NK-92 treated with Interleukin-12 subunit alpha and Interleukin-12 subunit beta, amount 100 ng/mL, for 24 hours (cell line): ENCODE measurements around the gene INPP5A.
"Not testable (repeated sequence)": the region's sequence is repeated elsewhere in the genome, so short reads cannot be mapped to it uniquely, and the experiment has no call there.

Experiments
- DNase-seq: peaks from one replicate; lab custom pipeline; 2025; lab: John Stamatoyannopoulos, UW

The INPP5A gene

DNA sequence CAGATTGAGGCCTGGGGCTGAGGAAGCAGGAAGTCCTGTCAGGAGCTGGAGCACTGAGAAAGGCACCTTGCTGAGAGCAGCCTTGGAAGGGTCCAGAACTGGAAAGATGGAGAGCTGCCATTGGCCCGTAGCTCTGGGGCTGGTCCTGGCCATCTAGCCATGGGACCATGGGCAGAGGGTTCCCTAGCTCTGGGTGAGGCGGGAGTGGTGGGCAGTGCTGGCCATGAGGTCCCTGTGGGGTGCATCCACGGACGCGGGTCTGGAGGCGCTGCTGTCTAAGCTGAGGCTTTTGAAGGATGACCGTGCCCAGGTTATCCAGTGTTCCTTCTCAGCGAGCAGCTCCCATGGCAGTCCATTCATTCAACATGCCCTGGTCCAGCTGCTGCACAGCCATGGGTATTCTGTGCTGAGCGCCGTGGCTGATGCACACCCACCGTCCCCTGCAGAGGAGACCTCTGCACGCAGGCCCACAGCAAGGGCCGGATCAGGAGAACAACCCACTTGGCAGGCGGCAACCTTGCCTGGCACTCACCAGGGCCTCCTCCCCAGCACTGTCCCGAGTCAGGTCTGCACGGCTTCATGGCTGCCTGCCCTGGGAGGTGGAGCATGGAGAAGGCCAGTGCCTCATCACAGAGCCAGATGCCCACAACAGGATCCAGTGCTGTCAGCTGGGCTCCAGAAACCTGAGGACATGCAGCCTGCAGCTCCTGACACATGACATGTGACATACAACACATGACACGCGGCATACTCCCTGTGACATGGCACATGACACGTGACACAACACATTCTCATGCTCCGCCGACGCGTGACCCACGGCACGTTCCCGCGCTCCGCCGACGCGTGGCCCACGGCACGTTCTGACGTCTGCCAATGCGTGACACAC, 121.9 kb downstream of the INPP5A start:
- no peak for DNase-seq

DNA sequence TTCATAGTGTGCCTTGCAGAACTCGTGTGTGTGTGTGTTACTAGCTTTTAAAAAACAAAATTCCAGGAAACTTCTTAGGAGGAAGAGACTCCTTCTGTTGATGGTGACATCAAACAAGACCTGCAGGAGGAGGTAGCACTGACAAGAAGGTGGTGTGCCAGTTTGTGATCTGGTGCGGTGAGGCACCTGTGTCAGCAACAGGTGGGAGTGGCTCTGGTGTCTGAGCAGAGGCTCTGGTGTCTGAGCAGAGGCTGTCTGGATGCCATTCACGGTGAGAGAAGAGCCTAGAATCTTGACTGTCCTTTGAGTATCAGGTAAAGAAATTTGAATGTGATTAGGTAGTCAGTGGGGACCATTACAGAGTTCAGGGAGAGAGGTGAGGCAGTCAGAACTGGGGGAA, 122.8 kb downstream of the INPP5A start:
- DNase-seq, result no peak

DNA sequence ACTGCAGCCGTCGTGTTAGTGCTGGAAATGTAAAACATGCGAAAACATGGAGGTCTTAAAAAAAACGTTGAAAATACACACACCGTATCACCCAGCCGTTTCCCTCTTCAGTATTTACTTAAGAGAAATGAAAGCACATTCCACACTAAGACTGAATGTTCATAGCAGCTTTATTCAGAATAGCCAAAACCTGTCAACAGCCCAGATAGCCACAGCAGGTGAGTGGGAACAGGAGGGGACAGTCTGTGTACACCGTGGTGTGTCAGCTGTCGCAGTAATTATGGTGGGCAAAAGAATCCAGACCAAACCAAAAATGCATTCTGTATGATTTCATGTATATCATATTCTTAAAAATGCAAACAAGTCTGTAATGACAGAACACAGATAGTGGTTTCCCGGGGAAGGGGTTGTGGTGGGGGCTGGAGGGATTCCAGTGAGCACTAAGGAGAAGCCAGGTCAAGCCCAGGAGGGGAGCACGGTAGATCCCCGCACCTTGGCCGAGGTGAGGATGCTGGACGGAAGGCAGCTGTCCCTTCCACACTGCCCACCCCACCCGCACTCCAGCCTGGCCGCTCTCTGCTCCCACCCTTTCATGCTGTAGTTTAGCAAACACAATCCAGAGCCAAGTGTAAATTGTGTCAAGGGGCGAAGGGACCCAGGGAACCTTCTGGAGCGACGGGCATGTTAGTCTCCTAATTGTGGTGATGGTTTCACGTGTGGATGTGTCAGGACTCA, 124.8 kb downstream of the INPP5A start:
- no peak for DNase-seq

DNA sequence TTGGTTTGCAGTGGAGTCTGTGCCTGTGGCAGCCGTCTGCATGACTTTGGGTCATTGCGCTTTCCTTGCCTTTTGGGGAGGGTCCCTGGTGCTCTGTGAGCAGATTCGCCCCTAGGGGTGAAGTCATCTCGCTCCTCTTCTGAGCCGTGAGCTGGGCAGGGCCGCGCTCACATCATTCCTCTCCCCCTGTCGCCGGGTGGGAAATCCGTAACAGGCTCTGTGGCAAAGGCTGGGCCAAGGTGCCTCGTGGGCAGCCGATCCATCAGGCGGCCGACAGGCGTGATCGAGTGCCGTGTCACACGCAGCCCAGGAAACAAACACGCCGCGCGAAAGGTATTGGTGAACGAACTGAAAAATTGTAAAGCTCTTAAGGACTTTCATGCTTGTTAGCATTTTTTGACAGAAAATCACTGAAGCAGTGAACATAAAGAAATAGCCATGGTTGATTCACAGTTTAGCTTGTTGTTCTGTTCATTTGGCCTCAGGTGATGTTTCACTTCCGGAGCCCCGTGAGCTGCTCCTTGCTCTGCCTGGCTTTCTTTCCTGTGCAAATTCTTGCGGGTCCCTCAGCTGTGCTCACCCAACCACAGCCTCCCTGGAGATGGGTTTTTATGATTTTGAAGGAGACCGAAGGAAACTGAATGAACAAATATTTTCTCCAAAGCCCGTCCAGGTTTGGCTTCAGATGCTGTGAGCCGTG, 126.2 kb downstream of the INPP5A start:
- no peak for DNase-seq

DNA sequence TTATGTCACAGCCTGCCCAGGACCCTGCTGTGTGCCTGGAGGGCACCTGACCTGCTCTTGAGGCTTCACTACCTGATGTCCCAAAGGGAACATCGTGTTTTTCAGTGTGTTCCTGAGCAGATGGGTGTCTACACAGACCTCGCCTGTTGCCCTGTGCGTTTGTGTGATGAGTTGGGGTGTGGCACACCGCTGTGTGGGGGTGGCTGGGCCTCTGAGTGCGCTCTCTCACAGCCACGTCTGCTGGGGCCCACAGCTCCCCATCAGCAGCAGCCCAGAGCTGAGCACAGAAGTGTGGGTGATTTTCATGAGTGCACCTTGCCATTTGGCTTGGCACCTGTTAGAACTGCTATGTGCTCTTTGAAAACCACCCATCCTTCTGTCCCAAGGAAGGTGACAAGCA, 126.8 kb downstream of the INPP5A start:
- DNase-seq, result no peak

DNA sequence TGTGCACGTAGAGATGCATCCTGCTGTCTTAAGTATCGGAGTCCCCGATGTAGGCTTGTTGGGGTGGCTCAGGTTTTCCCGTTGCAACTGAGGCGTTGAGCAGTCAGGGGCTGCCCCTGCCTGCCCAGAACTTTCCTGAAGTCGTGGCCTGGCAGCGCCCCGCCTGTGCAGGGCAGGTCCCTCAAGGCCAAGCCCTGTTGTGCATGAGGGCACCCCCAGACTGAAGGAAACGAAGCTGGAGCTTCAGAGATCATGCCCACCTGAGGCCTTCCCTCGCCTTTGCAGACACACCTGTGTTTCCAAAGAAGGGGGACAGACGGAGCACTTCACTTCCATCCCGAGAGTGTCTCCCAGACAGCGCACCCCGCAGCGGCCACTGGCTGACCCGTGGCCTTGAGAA, 127.3 kb downstream of the INPP5A start:
- no peak for DNase-seq

DNA sequence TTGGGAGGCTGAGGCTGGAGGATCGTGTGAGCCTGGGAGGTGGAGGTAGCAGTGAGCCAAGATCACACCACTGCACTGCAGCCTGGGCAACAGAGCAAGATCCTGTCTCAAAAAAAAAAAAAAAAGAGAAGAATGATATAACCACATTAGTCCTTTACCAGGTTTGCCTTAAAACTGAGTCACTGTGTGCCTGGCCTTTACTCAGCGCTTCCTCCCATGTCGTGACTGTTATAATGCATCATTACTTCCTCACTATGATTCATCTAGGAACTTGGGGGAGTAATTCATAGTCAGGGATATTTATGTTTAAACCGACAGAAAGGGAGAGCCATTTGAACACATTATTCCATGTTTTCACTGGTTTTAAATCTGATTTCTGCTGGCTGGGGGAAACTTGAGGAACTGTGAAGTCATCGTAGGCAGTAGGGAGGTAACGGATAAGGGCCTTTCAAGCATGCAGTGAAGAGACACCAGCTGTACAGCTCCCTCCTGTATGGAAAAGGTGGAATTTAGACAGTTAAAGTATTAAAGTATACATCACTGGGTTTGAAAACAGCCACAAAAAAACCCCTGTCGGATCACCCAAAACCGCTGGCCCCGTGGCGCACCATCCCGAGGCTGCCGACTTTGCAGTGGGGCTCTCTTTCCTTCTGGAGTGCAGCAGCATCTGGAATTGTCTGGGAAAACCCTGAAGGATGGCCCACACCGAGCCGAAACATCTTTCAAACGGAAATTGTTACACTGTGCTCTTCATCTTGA, 128.5 kb downstream of the INPP5A start:
- no peak for DNase-seq

DNA sequence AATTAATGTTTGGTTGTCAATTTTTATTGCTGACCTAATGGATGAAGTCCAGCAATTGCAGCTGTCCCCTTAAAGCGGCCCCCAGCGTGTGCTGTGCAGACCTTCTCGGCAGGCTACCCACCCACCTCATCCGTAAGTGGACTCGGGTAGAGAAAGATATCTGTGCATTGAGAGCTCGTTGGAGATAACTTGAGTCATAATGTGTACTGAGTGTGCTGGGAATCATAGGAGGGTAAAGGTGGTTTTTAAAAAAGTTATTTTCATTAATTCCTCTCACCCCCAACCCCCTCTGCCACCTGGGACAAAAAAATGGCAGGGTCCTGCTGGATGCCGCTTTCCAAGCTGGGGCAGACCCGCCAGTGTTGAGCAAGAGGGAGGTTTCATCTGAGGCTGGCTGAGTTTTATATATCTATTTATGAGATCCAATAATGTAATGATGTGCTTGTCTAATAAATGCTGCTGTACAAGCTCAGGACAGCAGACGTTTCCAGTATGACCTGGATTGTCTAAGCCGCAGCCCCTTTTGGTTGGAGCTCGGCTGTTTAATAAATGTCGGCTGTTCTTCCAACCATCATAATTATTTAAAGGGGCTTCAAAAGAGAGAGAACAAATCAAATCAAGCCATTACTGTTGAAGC, 129.2 kb downstream of the INPP5A start:
- DNase-seq, result no peak

DNA sequence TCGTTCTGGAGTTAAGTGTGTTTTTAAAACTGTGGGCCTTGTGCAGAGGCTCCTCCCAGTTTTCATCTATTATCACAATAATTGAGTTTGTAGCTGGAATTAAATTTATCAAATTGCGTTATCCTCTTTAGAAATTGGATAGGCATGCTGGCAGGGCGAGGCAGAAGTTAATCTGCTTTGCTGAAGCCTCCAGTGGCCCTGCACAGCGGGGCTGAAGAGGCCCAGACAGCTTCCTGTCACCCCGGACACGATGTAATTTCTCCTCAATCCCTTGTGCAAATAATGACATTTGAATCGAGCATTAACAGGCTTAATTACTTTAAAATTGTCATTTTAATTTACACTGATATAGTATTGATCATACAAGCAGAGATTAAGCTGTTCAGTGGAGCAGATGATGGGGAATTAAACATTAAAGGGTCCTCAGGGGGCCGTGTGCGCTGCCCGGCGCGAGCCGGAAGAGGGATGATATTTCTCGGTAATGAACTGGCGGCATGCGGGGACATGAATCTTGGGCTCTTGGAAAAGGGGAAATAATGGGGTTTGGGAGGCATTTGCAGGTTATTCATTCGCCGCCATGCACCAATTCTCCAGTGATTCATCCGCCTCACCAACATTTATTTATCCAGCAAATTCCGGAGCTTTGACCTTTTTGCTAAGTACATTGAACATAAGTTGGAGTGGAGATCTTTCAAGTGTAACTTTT, 129.9 kb downstream of the INPP5A start:
- no peak for DNase-seq

DNA sequence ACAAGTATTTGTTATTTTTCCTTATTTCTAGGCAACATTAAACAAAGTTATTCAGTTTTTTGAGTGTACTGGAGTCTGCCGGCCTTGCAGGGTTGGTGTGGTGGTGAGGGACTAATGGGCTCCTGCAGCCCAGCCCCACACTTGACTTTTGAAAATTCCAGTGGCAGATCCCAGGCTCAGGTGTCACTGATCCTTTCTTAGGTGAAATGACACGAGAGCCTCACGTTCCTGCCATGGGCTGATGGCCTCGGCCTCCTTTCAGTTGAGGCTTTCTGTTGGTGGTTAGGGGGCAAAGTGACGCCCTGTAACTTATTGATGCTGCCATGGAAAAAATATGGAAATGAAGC, 130.4 kb downstream of the INPP5A start:
- no peak for DNase-seq

DNA sequence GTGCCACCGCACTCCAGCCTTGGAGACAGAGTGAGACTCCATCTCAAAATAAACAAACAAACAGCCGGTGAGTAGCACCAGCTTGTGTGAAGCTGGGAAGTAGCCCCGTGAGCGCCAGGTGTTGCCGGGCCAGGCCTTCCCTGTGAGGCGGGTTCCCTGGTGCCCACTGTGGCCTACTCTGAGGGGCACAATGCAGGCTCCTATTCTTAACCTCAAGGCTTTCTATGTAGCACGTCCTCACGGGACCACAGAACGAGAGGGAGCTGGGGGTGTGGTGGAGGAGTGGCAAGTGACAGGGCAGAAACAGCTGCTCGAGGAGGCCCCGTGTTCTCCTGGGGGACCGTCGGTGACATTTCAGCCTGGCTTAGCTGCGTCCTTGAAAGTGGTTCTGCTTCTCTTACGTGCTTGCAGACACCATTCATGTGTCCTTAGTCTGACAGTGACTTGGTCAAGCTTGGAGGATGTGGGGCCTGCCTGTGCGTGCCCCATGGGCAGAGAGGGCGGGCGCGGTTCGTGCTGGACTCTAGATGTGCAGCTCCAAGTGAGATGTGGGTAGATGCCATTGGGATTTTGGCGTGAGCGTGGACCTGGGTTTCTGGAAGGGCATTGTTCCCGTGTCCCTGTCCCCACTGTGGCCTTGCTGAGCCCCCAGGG, 131.7 kb downstream of the INPP5A start:
- DNase-seq, result no peak

DNA sequence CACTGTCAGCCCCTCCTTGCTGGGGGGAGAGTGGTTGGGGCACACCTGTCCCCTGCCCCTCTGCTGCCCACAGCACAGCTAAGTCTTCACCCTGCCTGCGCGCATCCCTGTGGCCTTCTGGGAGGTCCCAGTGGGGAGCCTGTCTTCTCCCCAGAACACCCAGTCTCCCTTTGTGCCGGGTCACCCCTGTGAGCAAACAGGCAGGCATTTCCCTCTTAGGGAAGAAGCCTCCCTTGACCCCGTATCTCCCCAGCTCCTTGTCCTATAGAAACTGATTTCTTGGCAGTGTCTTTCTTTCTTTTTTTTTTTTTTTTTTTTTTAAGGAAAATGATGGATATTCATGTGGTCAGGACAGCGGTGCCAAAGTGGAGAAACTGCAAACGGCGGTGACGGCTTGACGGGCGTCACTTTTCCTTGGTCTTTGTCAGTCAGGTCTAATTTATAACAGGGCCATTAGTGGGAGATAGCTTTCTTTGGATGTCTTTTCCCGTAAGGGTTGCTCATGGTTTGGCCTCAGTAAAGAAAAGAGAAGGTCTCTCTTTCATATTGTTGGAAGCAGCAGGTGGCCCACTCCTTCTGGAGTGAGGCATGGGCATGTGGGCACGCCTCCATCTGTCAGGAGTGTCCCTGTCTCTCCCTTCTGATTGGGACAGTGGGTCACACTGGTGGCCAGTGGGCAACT, 133.1 kb downstream of the INPP5A start:
- DNase-seq, result no peak

DNA sequence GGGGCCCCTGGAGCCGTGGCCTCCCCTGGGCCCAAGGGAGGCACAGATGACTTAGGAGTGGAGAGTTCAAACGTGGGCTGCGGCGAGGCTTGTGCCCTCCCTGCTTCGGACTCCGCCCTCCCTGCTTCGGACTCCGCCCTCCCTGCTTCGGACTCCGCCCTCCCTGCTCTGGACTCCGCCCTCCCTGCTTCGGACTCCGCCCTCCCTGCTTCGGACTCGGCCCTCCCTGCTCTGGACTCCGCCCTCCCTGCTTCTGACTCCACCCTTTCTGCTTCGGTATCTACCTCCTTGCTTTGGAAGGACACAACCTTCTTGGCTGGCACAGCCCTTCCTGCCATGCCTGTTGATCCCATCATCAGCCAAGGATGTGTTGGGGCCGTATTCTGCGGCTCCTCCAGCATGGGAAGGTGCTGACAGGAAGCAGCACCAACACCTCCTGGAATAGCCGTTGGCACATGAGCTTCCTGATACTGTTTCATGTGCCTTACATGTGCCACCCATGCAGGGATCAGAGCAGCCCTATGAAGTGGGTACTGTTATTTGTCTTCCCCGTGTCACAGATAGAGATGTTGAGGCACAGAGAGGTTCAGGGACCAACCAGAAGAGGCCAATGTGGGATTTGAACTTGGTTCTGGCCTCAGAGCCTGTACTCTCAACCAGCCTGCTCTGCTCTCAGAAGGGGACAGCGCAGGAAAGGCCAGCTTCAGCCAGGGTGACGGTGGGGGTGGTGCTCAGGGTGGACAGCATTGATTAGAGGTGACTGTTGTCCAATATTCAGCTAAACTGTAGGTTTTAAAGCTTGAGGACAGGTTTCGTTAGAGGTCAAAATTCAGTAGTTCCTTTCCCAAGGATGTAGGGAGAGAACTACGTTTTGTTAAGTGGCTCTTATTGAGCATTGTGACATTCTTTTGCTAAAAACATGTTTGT, 133.9 kb downstream of the INPP5A start:
- no peak for DNase-seq

DNA sequence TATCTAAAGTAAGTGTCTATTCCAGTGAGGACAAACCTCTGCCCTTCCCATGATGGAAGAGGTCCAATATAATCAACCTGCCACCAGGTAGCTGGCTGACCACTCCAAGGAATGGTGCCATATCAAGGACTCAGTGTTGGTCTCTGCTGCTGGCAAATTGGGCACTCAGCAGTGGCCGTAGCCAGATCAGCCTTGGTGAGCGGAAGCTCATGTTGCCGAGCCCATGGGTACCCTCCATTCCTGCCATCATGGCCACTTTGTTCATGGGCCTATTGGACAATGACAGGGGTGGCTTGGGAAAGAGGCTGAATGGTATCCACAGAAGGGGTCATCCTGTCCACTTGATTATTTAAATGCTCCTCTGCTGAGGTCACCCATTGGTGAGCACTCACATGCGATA, 136.2 kb downstream of the INPP5A start:
- DNase-seq, result not testable (repeated sequence)

DNA sequence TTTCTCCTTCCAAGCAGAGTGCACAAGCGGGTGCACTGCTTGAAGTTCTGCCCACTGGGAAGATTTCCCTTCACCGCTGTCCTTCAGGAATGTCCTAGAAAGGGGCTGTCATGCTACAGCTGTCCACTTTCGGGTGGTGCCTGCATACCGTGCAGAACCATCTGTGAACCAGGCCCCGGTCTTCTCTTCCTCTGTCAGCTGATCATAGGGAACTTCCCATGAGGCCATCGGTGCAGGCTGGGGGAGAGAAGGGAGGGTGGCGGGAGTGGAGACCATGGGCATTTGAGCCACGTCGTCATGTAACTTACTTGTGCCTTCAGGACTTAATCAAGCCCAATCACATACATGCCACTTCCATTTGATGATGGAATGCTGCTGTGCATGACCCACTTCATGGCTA, 136.7 kb downstream of the INPP5A start:
- DNase-seq, result no peak

DNA sequence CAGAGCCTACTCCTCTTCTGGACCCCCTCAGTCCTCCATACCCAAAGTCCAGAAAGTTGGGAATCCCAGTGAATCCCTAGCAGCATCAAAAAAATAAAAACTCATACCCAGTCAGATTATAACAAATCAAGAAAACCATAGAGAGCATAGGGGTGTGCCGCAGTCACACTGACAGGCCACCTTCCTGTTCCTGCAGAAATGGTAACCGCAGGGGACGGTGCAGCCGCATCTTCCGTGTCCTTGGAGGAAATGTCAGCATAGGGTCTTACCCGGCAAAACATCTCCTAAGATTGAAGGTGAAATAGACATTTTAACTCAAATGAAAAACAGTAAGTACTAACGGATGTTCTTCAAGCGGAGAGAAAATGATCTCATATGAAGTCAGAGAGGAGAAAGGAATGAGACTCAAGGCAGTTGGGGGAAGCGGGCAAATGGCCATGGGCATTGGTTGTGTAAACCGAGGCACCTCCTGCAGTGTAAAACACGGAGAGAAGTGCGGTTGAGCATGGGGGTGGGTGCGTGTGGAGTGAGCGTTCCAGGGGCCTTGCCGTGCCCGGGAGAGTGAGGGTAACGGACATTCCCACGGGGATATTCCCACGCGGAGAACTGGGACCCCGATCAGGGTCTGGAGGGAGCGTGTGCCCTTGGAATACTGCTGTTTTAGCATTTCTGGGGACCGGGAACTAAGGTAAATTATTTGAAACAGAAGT, 137.6 kb downstream of the INPP5A start:
- DNase-seq, result no peak

DNA sequence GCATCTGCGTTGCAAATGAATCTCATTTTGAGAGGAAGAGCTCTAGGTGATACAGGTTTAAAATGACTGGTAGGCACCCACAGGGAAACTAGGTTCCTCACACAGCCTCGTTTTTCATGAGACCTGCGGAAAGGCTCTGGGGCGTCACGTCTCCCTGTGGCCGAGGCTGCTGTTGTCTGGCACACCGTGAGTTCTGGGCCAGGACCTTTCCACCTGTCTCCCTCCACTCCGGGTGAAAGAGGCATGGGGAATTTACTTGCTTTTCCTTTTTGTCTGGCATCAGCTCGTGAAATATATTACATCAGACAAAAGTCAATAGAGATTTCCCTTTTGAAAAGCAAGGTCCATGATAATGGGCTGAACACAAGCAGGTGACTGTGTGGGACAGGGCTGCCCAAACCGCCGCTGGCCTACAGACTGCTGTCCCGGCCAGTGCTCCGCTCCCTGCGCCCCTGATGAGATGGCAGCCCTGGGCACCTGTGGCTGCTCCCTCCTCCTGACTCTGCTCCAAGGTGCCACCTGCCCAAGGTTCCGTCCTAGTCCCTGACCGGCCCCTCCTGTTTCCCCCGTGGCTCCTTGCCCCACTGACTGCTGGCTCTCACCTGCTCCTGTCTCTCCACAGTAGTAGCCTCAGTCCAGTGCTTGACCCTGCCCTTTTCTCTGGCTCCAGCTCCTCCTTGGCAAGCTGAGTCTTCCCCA, 138.8 kb downstream of the INPP5A start:
- DNase-seq, result no peak

DNA sequence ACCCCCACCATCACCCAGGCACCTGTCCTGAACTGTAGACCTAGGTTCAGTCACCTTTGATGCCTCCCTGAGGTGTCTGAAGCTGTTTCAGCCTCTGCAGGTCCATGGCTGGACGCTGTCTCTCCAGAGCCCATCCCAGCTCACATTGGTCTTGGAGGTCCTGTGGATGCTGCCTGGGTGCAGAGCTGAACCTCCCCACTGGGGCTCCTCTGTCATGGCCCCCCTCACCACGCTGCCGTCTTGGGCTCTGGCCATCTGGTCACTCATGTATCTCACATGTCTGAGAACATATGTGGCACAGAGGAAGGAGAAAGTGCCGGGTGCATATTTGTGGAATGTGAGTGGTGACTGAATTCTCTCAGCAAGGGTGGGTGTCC, 139.5 kb downstream of the INPP5A start:
- DNase-seq, result no peak
